Measurements from ENCODE around the gene PCSK5. TPM values are rescaled to one million over a fixed set of nuclear protein-coding genes. Genes with fewer than 3 reads are reported as not detected.

Gene PCSK5
- polyA plus RNA-seq, 1 donor from 2014 or later = 1.7 TPM

DNA sequence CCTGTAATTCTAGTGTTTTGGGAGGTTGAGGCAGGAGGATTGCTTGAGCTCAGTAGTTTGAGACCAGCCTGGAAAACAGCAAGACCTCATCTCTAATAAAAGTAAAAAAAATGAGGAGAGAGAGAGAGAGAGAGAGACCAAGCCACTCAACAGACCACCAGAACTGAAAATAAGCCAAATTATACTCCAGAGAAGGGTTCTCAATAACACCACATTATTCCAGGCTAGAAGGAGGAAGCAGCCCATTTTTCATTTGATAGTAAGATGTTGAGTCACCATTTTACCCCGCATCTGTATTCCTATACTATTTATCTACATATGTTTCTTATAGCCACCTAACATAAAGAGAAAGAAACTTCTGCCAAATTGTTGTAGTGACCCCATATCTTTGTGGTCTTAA, 134.8 kb downstream of the PCSK5 start:
- Histone ChIP-seq H3K36me3 (ENCODE audit: insufficient read depth, low read length) (no peaks in the 10 kb centered on the region), H3K27ac (ENCODE audit: low read length) (no peak overlapping the region), H3F3A (ENCODE audit: insufficient read depth, low read length, poor library complexity, severe bottlenecking) (no peaks in the 10 kb centered on the region), H3K79me2 (replicated peaks; ENCODE audit: insufficient read depth, low read length) (no peaks in the 10 kb centered on the region), H2AFZ (ENCODE audit: low read depth, low read length) (no peak overlapping the region), H3K27me3 (ENCODE audit: insufficient read depth, low read depth, low read length) (no peaks in the 10 kb centered on the region), H3K4me2 (ENCODE audit: low read length) (no peak overlapping the region), H3K9me3 (ENCODE audit: low read length) (no peaks in the 10 kb centered on the region), H4K20me1 (ENCODE audit: insufficient read depth) (no peaks in the 10 kb centered on the region), H3K9ac (ENCODE audit: low read length) (no peak overlapping the region), H3K4me3 (ENCODE audit: low read length) (no peak overlapping the region), H3K9me2 (ENCODE audit: insufficient read depth, low read length) (no peaks in the 10 kb centered on the region)
- no peak for TF ChIP-seq MXI1 (conservative IDR thresholded peaks at IDR 0.05; ENCODE audit: poor library complexity, severe bottlenecking)
- TF ChIP-seq, protein P1, sequence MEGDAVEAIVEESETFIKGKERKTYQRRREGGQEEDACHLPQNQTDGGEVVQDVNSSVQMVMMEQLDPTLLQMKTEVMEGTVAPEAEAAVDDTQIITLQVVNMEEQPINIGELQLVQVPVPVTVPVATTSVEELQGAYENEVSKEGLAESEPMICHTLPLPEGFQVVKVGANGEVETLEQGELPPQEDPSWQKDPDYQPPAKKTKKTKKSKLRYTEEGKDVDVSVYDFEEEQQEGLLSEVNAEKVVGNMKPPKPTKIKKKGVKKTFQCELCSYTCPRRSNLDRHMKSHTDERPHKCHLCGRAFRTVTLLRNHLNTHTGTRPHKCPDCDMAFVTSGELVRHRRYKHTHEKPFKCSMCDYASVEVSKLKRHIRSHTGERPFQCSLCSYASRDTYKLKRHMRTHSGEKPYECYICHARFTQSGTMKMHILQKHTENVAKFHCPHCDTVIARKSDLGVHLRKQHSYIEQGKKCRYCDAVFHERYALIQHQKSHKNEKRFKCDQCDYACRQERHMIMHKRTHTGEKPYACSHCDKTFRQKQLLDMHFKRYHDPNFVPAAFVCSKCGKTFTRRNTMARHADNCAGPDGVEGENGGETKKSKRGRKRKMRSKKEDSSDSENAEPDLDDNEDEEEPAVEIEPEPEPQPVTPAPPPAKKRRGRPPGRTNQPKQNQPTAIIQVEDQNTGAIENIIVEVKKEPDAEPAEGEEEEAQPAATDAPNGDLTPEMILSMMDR (IDR thresholded peaks at IDR 0.05; ENCODE audit: poor library complexity, severe bottlenecking) = no peak
- no peak for TF ChIP-seq EP300 (conservative IDR thresholded peaks at IDR 0.05; ENCODE audit: poor library complexity, severe bottlenecking)
- no peak for TF ChIP-seq SMC3 (conservative IDR thresholded peaks at IDR 0.05; ENCODE audit: poor library complexity)
- no peak for TF ChIP-seq RAD21 (conservative IDR thresholded peaks at IDR 0.05)
- TF ChIP-seq TAF1 (IDR thresholded peaks at IDR 0.05; ENCODE audit: low read depth) = no peak
- TF ChIP-seq POLR2AphosphoS5 (IDR thresholded peaks at IDR 0.05) = no peak
- TF ChIP-seq, protein P2, sequence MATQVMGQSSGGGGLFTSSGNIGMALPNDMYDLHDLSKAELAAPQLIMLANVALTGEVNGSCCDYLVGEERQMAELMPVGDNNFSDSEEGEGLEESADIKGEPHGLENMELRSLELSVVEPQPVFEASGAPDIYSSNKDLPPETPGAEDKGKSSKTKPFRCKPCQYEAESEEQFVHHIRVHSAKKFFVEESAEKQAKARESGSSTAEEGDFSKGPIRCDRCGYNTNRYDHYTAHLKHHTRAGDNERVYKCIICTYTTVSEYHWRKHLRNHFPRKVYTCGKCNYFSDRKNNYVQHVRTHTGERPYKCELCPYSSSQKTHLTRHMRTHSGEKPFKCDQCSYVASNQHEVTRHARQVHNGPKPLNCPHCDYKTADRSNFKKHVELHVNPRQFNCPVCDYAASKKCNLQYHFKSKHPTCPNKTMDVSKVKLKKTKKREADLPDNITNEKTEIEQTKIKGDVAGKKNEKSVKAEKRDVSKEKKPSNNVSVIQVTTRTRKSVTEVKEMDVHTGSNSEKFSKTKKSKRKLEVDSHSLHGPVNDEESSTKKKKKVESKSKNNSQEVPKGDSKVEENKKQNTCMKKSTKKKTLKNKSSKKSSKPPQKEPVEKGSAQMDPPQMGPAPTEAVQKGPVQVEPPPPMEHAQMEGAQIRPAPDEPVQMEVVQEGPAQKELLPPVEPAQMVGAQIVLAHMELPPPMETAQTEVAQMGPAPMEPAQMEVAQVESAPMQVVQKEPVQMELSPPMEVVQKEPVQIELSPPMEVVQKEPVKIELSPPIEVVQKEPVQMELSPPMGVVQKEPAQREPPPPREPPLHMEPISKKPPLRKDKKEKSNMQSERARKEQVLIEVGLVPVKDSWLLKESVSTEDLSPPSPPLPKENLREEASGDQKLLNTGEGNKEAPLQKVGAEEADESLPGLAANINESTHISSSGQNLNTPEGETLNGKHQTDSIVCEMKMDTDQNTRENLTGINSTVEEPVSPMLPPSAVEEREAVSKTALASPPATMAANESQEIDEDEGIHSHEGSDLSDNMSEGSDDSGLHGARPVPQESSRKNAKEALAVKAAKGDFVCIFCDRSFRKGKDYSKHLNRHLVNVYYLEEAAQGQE (IDR thresholded peaks at IDR 0.05; ENCODE audit: borderline replicate concordance) = no peak
- no peak for TF ChIP-seq EZH2 (IDR thresholded peaks at IDR 0.05; ENCODE audit: borderline replicate concordance, insufficient read depth, low read length, poor library complexity, severe bottlenecking)

DNA sequence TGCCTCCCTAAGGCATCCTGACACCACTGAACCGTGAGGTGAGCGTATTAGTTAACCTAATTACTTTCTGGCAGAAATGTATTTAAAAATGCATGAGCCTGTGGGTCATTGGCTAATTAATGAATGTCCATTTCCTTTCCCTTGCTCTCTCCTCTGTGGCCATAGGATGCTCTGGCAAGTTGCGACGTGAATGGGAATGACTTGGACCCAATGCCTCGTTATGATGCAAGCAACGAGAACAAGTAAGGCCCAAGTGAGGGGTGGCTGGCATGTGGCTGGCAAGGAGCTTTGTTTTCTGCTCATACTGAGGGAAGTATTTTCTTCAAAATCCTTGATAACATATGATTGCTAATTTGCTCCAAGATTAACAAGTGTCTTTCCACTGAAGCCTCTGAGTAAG, 136.3 kb downstream of the PCSK5 start:
- Histone ChIP-seq H4K20me1 (ENCODE audit: insufficient read depth) (no peaks in the 10 kb centered on the region), H3F3A (ENCODE audit: insufficient read depth, low read length, poor library complexity, severe bottlenecking) (no peaks in the 10 kb centered on the region), H3K9me2 (ENCODE audit: insufficient read depth, low read length) (no peaks in the 10 kb centered on the region), H3K4me3 (ENCODE audit: low read length) (no peak overlapping the region), H3K27ac (ENCODE audit: low read length) (no peak overlapping the region), H3K9ac (ENCODE audit: low read length) (no peak overlapping the region), H3K27me3 (ENCODE audit: insufficient read depth, low read depth, low read length) (no peaks in the 10 kb centered on the region), H3K36me3 (ENCODE audit: insufficient read depth, low read length) (no peaks in the 10 kb centered on the region), H2AFZ (ENCODE audit: low read depth, low read length) (no peak overlapping the region), H3K79me2 (replicated peaks; ENCODE audit: insufficient read depth, low read length) (no peaks in the 10 kb centered on the region), H3K4me2 (ENCODE audit: low read length) (no peak overlapping the region), H3K9me3 (ENCODE audit: low read length) (no peaks in the 10 kb centered on the region)
- TF ChIP-seq, protein P1 (IDR thresholded peaks at IDR 0.05; ENCODE audit: poor library complexity, severe bottlenecking) = no peak
- TF ChIP-seq EZH2 (IDR thresholded peaks at IDR 0.05; ENCODE audit: borderline replicate concordance, insufficient read depth, low read length, poor library complexity, severe bottlenecking) (no peak), MXI1 (conservative IDR thresholded peaks at IDR 0.05; ENCODE audit: poor library complexity, severe bottlenecking) (no peak), POLR2AphosphoS5 (IDR thresholded peaks at IDR 0.05) (no peak), SMC3 (conservative IDR thresholded peaks at IDR 0.05; ENCODE audit: poor library complexity) (no peak), EP300 (conservative IDR thresholded peaks at IDR 0.05; ENCODE audit: poor library complexity, severe bottlenecking) (no peak), RAD21 (conservative IDR thresholded peaks at IDR 0.05) (no peak)

All from neural cell (in vitro differentiated cells).